Ovary (tissue), 9 donors: ENCODE results near the gene RYR2. TPM values are rescaled to one million over a fixed set of nuclear protein-coding genes. Genes with fewer than 3 reads are reported as not detected.

ENCODE experiments used
- DNase-seq, 5 donors: peaks; one replicate each; pipeline ENCODE4 v3.0.0-alpha.2; 2019 to 2020
- H3K27ac ChIP-seq, 2 donors: fragments of 200-600 bp; one replicate each; pipeline versions ENCODE4 v1.5.1 to v1.8.0; 2019 to 2022
- H3K27me3 ChIP-seq: fragments of 200-600 bp; one replicate; pipeline ENCODE4 v1.8.0; 2022
- H3K36me3 ChIP-seq: fragments of 200-600 bp; sonication (generic); one replicate; pipeline ENCODE4 v1.5.1; 2019
- H3K4me1 ChIP-seq: one replicate; pipeline ENCODE4 v1.8.1; 2013; ENCODE audit warnings: mild to moderate bottlenecking, moderate library complexity; ENCODE audit not compliant: insufficient read depth
- H3K4me3 ChIP-seq: fragments of 200-600 bp; sonication (generic); one replicate; pipeline ENCODE4 v1.5.1; 2017
- H3K9me3 ChIP-seq, 2 donors: fragments of 200-600 bp in 1 of 2; sonication (generic) in 1 of 2; one replicate each; pipeline versions ENCODE4 v1.5.1 to v1.8.1; 2013 to 2019; ENCODE audit warnings: mild to moderate bottlenecking in 1 of 2, moderate library complexity in 1 of 2
- EP300 ChIP-seq: sonication (generic); formaldehyde crosslinking; IDR thresholded peaks from one replicate; pipeline ENCODE4 v1.6.1; 2017; ENCODE audit warnings: antibody characterized with exemption
- POLR2A ChIP-seq: fragments of 450-650 bp; IDR thresholded peaks from one replicate; pipeline ENCODE4 v1.6.1; 2017; ENCODE audit warnings: antibody characterized with exemption, mild to moderate bottlenecking, moderate library complexity
- WGBS, 3 donors: extraction: QIAGEN DNeasy Blood & Tissue Kit in 1 of 3; methylation state at CpG; one replicate each; pipeline versions ENCODE4 v1.1.5 to v1.1.7; 2013 to 2017; 5-methylcytosine and 5-hydroxymethylcytosine counted together
- intact Hi-C, 4 donors: fragments of 100-400 bp; cut with DNase I; formaldehyde crosslinking; loops; one replicate each; pipeline versions ENCODE4 v1.11.0 to v1.15.1; 2022 to 2023
- polyA plus RNA-seq, 2 donors: library from polyadenylated mRNA; stranded (reverse); fragments of 200-250 nt in 1 of 2; fragments of 350-450 nt in 1 of 2; fragmentation: Illumina TruSeq in 1 of 2; extraction: RNeasy Lipid Tissue Mini Kit (QIAGEN cat#74804) in 1 of 2; gene quantifications; one replicate each; pipeline ENCODE4 v1.2.3, GENCODE V29; 2013 to 2014
- total RNA-seq, 7 donors: library from RNA; depleted of rRNA in 2 of 7; stranded (reverse); fragments of >200 nt in 2 of 7; fragmentation: NEBNext Ultra II Directional in 3 of 7; extraction: Animal tissue kit (Norgen Biotek cat#: 25700) in 3 of 7; gene quantifications; one replicate each; pipeline versions ENCODE4 v1.1.0 to v1.2.4, GENCODE V29; 2016 to 2023
- TF ChIP-seq, protein P1 (sequence below), 3 donors: fragments of 450-650 bp in 2 of 3; fragments of 200-600 bp in 1 of 3; IDR thresholded peaks; one replicate each; pipeline versions ENCODE4 v1.5.1 to v1.8.0; 2016 to 2022; ENCODE audit warnings: antibody characterized with exemption in 3 of 3, mild to moderate bottlenecking in 1 of 3
- donor health status: DM: no; HTN: no; CAD: no; lungs with moderate emphysema.
- donor health status: DM: no; HTN: no; CAD: no.
- donor health status: Bipolar disorder and iron deficiency.
- donor health status: DM: yes; HTN: yes; CAD: no.
- donor health status: DM: no; HTN: no; CAD: no.
- donor health status: DM: yes; HTN: yes; CAD: no.

The RYR2 gene
- total and polyA plus RNA-seq, 9 donors, result 3.0 to 13.8 (median 5.4) TPM

DNA sequence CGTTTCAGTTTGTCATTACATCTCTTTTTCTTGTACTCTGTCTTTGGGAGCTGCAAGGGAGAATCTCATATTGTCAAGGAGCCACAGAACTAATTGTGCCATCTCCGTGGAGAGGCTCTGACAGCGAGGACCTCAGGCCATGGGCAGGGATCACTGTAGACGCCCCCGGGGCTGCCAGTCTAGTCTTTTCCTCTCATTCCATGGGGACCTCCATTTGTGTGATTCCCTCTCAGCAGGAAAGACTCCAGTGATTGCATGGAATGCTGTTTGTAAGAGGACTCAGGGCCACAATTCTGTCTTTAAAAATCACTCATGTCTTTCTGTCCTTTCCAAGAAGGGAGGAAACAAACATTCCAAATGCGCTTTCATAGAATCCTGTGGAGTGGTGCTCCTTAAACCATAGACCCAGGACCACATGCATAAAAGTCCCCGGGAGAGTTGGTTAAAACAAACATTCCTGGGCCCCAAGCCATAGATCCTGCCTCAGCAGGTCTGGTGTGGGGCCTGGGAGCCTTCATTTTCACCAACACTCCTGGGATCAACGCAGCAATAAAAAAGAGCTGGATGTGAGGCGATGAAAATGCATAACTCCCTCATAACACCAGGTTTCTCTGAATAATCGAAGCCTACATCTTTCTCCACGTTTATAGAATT, 744.2 kb downstream of the RYR2 start:
- no peak for DNase-seq
- Histone ChIP-seq H3K36me3 (no peaks in the 10 kb centered on the region), H3K27me3 (no peaks in the 10 kb centered on the region), H3K4me3 (no peak overlapping the region), H3K4me1 (no peaks in the 10 kb centered on the region), H3K27ac (no peak overlapping the region), H3K9me3 (no peaks in the 10 kb centered on the region)
- intact Hi-C loops, result no loop called here
- TF ChIP-seq POLR2A (no peak), EP300 (no peak)
- TF ChIP-seq, protein P1, sequence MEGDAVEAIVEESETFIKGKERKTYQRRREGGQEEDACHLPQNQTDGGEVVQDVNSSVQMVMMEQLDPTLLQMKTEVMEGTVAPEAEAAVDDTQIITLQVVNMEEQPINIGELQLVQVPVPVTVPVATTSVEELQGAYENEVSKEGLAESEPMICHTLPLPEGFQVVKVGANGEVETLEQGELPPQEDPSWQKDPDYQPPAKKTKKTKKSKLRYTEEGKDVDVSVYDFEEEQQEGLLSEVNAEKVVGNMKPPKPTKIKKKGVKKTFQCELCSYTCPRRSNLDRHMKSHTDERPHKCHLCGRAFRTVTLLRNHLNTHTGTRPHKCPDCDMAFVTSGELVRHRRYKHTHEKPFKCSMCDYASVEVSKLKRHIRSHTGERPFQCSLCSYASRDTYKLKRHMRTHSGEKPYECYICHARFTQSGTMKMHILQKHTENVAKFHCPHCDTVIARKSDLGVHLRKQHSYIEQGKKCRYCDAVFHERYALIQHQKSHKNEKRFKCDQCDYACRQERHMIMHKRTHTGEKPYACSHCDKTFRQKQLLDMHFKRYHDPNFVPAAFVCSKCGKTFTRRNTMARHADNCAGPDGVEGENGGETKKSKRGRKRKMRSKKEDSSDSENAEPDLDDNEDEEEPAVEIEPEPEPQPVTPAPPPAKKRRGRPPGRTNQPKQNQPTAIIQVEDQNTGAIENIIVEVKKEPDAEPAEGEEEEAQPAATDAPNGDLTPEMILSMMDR (IDR thresholded peaks at IDR 0.05), result no peak
- 91 to 92% (median 92%) methylated on average over 11 of the region's 11 CpGs for WGBS, 3 donors

- TF ChIP-seq POLR2A, result no peak
- no peak for TF ChIP-seq EP300
- TF ChIP-seq, protein P1 (IDR thresholded peaks at IDR 0.05), result no peak
- Histone ChIP-seq H3K27ac (no peak overlapping the region), H3K36me3 (no peaks in the 10 kb centered on the region), H3K27me3 (no peaks in the 10 kb centered on the region), H3K4me3 (no peak overlapping the region), H3K9me3 (no peaks in the 10 kb centered on the region), H3K4me1 (no peaks in the 10 kb centered on the region)
- DNase-seq, result no peak
- WGBS, 3 donors, result 74 to 95% (median 93%) methylated on average over 3 of the region's 3 CpGs
- intact Hi-C loops, result no loop called here
Measured at GRCh38 chr1:237788069-237788468, 746.1 kb downstream of the RYR2 start.

DNA sequence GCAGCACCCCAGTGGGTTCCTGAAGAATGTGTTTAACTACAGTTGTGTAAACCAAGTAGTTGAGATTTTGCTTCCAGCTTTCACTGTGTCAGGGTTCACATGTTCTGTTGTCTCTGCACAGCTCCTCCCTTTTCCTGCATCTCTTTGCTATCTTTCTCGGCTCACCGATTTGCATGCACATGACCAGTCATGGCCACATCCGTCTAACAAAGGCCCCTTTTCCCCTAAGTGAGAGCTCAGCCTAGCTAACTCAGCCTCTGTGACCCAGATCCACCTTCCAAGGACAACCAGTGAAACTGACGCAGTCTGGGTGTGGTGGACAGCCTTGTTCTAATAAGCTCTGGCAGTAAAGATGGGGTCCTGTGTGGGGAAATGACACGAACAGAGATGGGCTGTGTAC, 747.6 kb downstream of the RYR2 start:
- H3K9me3 ChIP-seq, result no peaks in the 10 kb centered on the region
- intact Hi-C loops, result no loop called here
- no peak for DNase-seq
- H3K4me3 ChIP-seq, result no peak overlapping the region
- 82 to 89% (median 84%) methylated on average over 5 of the region's 5 CpGs for WGBS, 3 donors
- no peaks in the 10 kb centered on the region for H3K27me3 ChIP-seq
- no peaks in the 10 kb centered on the region for H3K36me3 ChIP-seq
- TF ChIP-seq EP300 (no peak), POLR2A (no peak)
- TF ChIP-seq, protein P1 (IDR thresholded peaks at IDR 0.05), result no peak
- no peak overlapping the region for H3K27ac ChIP-seq
- H3K4me1 ChIP-seq, result no peaks in the 10 kb centered on the region

DNA sequence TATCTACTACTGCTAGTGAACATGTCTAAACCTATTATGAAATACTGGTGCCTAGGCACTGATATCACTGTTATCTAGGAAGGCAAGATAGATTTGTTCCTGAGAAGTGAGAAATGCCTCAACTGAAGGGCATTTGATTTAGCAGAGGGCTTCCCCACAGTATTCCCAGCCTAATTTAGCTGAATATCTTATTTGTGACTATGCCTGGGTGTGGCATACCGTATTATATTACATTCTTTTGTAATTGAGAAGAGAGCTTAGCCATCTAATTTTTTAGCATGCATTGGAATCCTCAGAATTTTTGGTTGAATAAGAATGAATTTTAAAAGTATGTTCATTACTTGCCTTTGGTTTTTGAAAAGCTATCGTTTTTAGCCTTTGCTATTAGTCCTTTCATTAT, 749.6 kb downstream of the RYR2 start:
- Histone ChIP-seq H3K4me3 (no peak overlapping the region), H3K9me3 (no peaks in the 10 kb centered on the region), H3K4me1 (no peaks in the 10 kb centered on the region), H3K27ac (no peak overlapping the region), H3K36me3 (no peaks in the 10 kb centered on the region), H3K27me3 (no peaks in the 10 kb centered on the region)
- intact Hi-C loops, result no loop called here
- 78 to 89% (median 85%) methylated on average over 2 of the region's 2 CpGs for WGBS, 3 donors
- TF ChIP-seq EP300 (no peak), POLR2A (no peak)
- TF ChIP-seq, protein P1 (IDR thresholded peaks at IDR 0.05), result no peak
- no peak for DNase-seq
